GM19395 (cell line): Measurements from ENCODE around the gene EYS.
"Not testable (repeated sequence)": the region's sequence is repeated elsewhere in the genome, so short reads cannot be mapped to it uniquely, and the experiment has no call there.

Source experiments
- ATAC-seq: cut with Tn5 transposase; IDR thresholded peaks from one replicate; pipeline ENCODE4 v1.9.1; 2021; ENCODE audit warnings: mild to moderate bottlenecking, moderate library complexity; ENCODE audit not compliant: unreplicated experiment

The EYS gene

GRCh38 chr6:64259372-64259771, 1447.7 kb downstream of the EYS start:
- no peak for ATAC-seq

DNA sequence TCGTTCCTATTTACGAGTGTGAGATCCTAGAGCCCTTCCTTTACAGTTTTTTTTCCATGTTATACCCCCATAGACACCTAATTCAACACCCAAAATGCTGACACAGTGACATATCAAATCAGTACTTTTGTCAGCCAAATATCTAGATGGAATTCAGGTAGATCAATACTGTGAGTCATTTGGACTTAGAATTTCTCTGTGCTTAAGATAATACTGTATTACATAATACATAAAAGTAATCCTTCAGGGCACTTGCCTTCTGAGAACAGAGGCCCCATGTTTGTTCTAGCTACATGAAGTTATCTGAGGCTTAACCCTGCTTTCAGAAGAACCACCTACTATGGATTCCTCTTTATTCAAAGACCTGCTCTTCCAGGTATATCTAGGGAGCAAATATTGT, 1448.3 kb downstream of the EYS start:
- ATAC-seq, result no peak

GRCh38 chr6:64258302-64258701, 1448.7 kb downstream of the EYS start:
- no peak for ATAC-seq

DNA sequence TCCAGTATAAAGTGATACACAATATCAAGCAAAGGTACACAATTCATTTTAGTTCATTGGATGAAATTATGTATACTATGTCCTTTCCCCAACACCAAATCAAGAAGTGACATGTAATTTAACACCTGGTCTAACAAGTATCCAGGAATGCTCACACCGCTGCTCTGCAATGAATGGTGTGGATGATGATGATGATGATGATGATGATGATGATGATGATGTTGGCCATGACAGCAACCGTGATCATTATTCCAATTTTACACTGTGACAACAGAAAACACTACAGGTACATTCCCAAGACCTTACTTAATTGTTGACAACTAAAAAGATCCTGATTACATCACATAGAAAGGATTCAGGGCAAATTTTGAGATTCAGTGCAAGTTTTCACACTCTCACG, 1449.4 kb downstream of the EYS start:
- no peak for ATAC-seq

DNA sequence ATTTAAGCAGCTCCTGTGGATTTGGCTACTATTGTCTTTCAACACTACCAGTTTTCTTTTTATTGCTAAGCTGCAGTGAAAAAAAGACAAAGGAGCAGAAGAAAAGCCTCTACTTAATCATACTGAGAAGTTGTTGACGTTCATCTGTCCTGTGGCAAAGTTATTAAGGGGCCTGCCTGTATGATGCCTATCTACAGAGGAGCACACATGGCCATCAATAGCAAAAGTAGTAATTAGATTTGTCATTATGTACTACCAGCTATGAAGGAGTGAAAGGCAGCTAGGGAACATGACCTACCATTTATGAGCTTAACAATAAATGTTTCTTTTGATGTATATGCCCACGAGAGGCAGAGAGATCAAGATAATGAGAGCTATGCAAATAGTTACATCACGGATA, 1450.5 kb downstream of the EYS start:
- ATAC-seq, result no peak

- no peak for ATAC-seq
Observed at GRCh38 chr6:64255000-64255399, 1452.0 kb downstream of the EYS start.

GRCh38 chr6:64254558-64254957, 1452.5 kb downstream of the EYS start:
- no peak for ATAC-seq

DNA sequence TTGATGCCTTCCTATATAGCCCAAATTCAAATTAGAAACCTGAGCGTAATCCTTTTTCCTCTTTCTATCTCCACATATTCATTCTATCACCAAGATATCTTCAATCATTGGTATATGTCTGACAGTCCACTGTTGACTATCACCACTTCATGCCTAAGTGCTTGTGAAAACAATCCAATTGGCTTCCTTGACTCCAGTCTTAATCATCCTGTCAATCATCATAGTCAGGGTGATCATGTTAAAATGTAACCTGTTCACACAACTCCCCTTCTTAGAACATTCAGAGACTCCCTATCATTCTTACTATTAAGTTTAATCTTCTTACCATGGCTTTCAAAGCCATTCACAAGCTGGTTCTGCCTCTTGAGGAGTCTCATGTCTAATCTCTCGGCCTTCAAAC, 1454.8 kb downstream of the EYS start:
- no peak for ATAC-seq

- no peak for ATAC-seq
Observed at GRCh38 chr6:64250126-64250525, 1456.9 kb downstream of the EYS start.

DNA sequence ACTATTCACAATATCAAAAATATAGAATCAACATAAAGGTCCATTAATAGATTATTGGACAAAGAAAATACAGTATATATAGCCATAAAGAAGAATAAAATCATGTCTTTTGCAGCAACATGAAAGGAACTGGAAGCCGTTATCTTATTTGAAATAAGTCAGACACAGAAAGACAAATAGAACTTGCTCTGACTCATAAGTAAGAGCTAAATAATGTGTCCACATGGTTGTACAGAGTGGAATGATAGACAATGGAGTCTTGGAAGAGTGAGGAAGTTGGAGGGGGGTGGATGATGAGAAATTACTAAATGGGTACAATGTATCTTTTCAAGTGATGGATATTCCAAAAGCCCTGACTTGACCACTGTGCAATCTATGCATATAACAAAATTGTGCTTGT, 1457.9 kb downstream of the EYS start:
- no peak for ATAC-seq

- no peak for ATAC-seq
Observed at GRCh38 chr6:64243618-64244017, 1463.4 kb downstream of the EYS start.

- not testable (repeated sequence) for ATAC-seq
Observed at GRCh38 chr6:64238908-64239307, 1468.1 kb downstream of the EYS start.

- ATAC-seq, result no peak
Observed at GRCh38 chr6:64238071-64238470, 1469.0 kb downstream of the EYS start.

DNA sequence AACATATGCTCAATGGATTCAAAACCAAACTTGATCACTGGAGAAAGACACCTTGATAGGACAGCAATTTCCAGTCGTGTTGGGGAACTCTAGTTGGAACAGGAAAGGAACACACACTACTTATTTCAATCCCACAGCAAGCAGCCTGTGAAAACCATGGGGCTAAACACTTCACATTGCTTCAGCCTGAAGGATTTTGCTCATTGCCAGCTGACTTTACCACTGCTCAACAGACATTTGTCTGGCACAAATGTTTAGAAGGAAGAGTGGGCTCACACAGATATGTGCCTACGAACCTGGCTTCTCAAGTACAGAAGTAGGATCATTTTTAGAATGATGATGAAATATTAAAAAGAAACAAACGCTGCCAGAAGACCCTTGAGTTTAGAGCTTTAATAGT, 1473.3 kb downstream of the EYS start:
- no peak for ATAC-seq

GRCh38 chr6:64231928-64232327, 1475.1 kb downstream of the EYS start:
- no peak for ATAC-seq

- no peak for ATAC-seq
Observed at GRCh38 chr6:64230530-64230929, 1476.5 kb downstream of the EYS start.

DNA sequence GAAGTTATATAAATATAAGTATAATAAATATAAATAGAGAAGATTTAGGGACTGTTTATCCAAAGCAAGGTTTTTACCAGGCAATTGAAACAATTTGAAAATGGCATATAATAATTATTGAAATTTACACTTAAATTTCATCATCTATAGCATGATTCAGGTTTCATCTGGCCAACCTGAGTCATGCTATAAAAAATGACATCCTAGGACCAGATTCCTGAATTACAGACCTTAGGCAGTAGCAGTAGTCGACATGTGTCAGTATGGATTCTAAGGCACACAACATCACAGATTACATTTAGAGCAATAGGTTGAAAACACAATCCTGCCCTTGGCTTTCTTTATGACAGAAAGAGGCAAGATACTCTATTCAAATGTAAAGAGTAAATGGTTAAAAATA, 1479.2 kb downstream of the EYS start:
- ATAC-seq, result no peak

DNA sequence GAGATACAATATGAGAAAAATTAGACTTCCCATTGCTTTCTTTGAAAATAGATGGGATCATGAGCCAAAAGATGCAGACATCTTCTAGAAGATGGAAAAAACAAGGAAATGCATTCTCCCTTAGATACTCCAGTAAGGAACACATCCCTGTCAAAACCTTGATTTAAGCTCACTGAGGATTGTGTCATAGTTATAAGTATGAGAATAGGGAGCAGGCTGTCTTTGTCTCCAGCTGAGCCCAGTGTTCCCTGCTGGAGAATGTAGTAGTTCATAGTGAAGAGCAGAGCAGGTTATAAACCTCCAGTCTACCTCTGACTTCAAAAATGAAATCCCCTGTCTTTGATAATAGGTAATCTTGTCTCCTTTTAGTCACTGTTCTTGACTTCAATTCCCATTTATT, 1481.5 kb downstream of the EYS start:
- no peak for ATAC-seq

DNA sequence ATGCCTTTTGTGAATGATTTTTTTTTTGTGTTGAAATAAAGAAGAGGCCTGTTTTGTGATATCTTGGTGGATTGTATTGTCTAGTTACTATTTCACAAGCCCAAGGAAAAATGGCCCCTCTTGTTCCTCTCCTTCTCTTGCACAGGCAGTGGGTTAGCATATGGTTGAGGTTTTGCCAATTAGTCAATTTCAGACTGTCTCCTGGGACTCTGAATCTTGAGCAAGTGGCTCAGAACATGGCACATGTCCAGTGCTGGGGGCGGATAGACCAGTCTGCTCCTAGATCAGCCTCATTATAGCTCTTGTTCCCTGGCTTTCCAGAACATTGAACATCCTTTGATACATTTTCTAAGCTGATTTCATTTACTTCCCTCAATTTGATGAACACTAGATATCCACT, 1482.2 kb downstream of the EYS start:
- ATAC-seq, result no peak

GRCh38 chr6:64221776-64222175, 1485.2 kb downstream of the EYS start:
- no peak for ATAC-seq

DNA sequence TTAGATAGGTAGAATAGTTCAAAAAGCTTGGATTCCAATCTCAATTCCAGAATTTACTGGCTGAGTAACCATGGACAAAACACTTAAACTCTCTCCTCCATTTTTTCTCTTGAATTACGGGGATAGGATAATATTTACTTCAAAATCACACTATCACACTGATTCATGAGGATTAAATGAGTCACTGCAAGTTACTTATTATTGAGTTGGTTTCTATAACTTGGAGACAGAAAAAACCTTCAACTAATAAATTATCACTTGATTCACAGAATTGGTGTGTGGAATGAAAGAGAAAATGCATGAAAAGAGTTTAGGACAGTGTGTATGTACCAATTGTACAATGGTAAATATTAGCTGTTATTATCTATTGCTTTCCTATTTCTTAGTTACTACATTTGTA, 1486.2 kb downstream of the EYS start:
- no peak for ATAC-seq

- ATAC-seq, result peak; percentile 60
Observed at GRCh38 chr6:64217721-64218620, 1489.1 kb downstream of the EYS start.

GRCh38 chr6:64214373-64214772, 1492.7 kb downstream of the EYS start:
- ATAC-seq, result no peak
